B cell (primary cell): ENCODE results near the gene EDN3. TPM values are rescaled to one million over a fixed set of nuclear protein-coding genes. Genes with fewer than 3 reads are reported as not detected.

Experiments
- ATAC-seq: fragments of 200-7000 bp; cut with Tn5 transposase; one replicate; pipeline ENCODE4 v1.10.0; 2021; ENCODE audit warnings: low read depth, mild to moderate bottlenecking, moderate number of reproducible peaks, moderate library complexity
- CTCF ChIA-PET: fragments of 350-600 bp; sonication (Branson Sonifier 250); formaldehyde crosslinking; loops from one replicate; lab custom pipeline; 2021; ENCODE audit warnings: antibody characterized with exemption, inconsistent platforms; lab: Charles Lee
- POLR2A ChIA-PET: fragments of 350-600 bp; sonication (Branson Sonifier 250); formaldehyde crosslinking; loops from one replicate; lab custom pipeline; 2021; ENCODE audit warnings: antibody characterized with exemption; lab: Charles Lee
- DNase-seq: peaks from one replicate; pipeline ENCODE4 v3.0.0; 2013
- H2AFZ ChIP-seq: 2 replicates; pipeline ENCODE4 v1.6.1; 2012; ENCODE audit warnings: mild to moderate bottlenecking, low read depth, low read length; ENCODE audit not compliant: insufficient read depth, poor library complexity, severe bottlenecking
- H3K27ac ChIP-seq, 2 donors: 1 replicate in 1 of 2; 2 replicates in 1 of 2; pipeline ENCODE4 v1.5.1; 2012 to 2013; ENCODE audit warnings: low read length in 2 of 2, mild to moderate bottlenecking in 2 of 2, moderate library complexity in 1 of 2
- H3K27me3 ChIP-seq, 4 experiments: fragments of 200-600 bp in 1 of 4; sonication (generic) in 1 of 4; replicated peaks in 1 of 4; 1 replicate in 2 of 4; 2 replicates in 2 of 4; pipeline versions ENCODE4 v1.6.1 to v1.7.0; 2013 to 2016; ENCODE audit warnings: low read length in 3 of 4, mild to moderate bottlenecking in 2 of 4, mixed read lengths in 1 of 4, moderate library complexity in 1 of 4; ENCODE audit not compliant: insufficient read depth in 4 of 4, control insufficient read depth in 3 of 4; ENCODE audit errors: control extremely low read depth in 1 of 4
- H3K36me3 ChIP-seq, 2 experiments: replicated peaks in 1 of 2; 1 replicate in 1 of 2; 2 replicates in 1 of 2; pipeline versions ENCODE4 v1.6.1 to v1.7.1; 2013; ENCODE audit warnings: low read length in 1 of 2; ENCODE audit not compliant: insufficient read depth in 2 of 2, control insufficient read depth in 1 of 2; ENCODE audit errors: control extremely low read depth in 1 of 2, extremely low read depth in 1 of 2
- H3K4me1 ChIP-seq, 2 donors: fragments of 200-600 bp in 1 of 2; sonication (generic) in 1 of 2; 1 replicate in 1 of 2; 2 replicates in 1 of 2; pipeline versions ENCODE4 v1.5.1 to v1.6.1; 2013 to 2017; ENCODE audit warnings: low read length in 2 of 2; ENCODE audit not compliant: control insufficient read depth in 2 of 2, insufficient read depth in 2 of 2
- H3K4me2 ChIP-seq: replicated peaks from 2 replicates; pipeline ENCODE3; 2012; ENCODE audit warnings: mild to moderate bottlenecking, low read depth, low read length; ENCODE audit not compliant: poor library complexity, severe bottlenecking
- H3K4me3 ChIP-seq, 5 experiments: fragments of 200-600 bp in 1 of 5; sonication (generic) in 1 of 5; 1 replicate in 3 of 5; 2 replicates in 2 of 5; pipeline versions ENCODE4 v1.5.1 to v1.7.0; 2011 to 2016; ENCODE audit warnings: low read length in 4 of 5, mild to moderate bottlenecking in 4 of 5, low read depth in 2 of 5, control low read depth in 1 of 5, moderate library complexity in 1 of 5; ENCODE audit not compliant: insufficient read depth in 1 of 5; ENCODE audit errors: control extremely low read depth in 1 of 5, extremely low read depth in 1 of 5
- H3K79me2 ChIP-seq: fragments of 200-600 bp; sonication (generic); one replicate; pipeline ENCODE4 v1.6.0; 2016; ENCODE audit warnings: low read length; ENCODE audit not compliant: control insufficient read depth, insufficient read depth
- H3K9ac ChIP-seq: fragments of 200-600 bp; sonication (generic); 2 replicates; pipeline ENCODE4 v1.6.1; 2017; ENCODE audit warnings: mild to moderate bottlenecking, low read length, moderate library complexity
- H3K9me3 ChIP-seq, 3 donors: one replicate each; pipeline versions ENCODE4 v1.6.1 to v1.7.1; 2013; ENCODE audit warnings: low read length in 2 of 3; ENCODE audit not compliant: control insufficient read depth in 2 of 3, insufficient read depth in 1 of 3; ENCODE audit errors: control extremely low read depth in 1 of 3
- H4K20me1 ChIP-seq: 2 replicates; pipeline ENCODE4 v1.6.0; 2012; ENCODE audit warnings: mild to moderate bottlenecking, low read length; ENCODE audit not compliant: insufficient read depth, control insufficient read depth, poor library complexity, severe bottlenecking
- H3K27ac Mint-ChIP-seq: one replicate; pipeline ENCODE4 v1.8.0; 2021; ENCODE audit warnings: mixed read lengths
- H3K27me3 Mint-ChIP-seq: one replicate; pipeline ENCODE4 v1.8.0; 2021; ENCODE audit warnings: mixed read lengths
- H3K4me1 Mint-ChIP-seq: one replicate; pipeline ENCODE4 v1.8.0; 2021; ENCODE audit warnings: mixed read lengths
- H3K4me3 Mint-ChIP-seq: one replicate; pipeline ENCODE4 v1.8.0; 2021; ENCODE audit warnings: mixed read lengths
- H3K9me3 Mint-ChIP-seq: one replicate; pipeline ENCODE4 v1.8.0; 2022; ENCODE audit warnings: mixed read lengths; ENCODE audit not compliant: insufficient read depth
- CTCF ChIP-seq: fragments of 200-600 bp; IDR thresholded peaks from one replicate; pipeline ENCODE4 v1.8.0; 2022; ENCODE audit warnings: antibody characterized with exemption, mild to moderate bottlenecking
- EZH2 ChIP-seq: IDR thresholded peaks from 2 replicates; pipeline ENCODE4 v1.6.1; 2012; ENCODE audit warnings: borderline replicate concordance, low read depth, mild to moderate bottlenecking, moderate library complexity, low read length; ENCODE audit not compliant: insufficient read depth, poor library complexity, severe bottlenecking
- WGBS: methylation state at CpG from one replicate; pipeline ENCODE4 v1.1.5; 2013; ENCODE audit warnings: missing lambda C conversion rate; ENCODE audit not compliant: insufficient coverage; 5-methylcytosine and 5-hydroxymethylcytosine counted together
- intact Hi-C: fragments of 100-400 bp; cut with micrococcal nuclease; formaldehyde crosslinking; loops from one replicate; pipeline ENCODE4 v1.10.0; 2022
- polyA plus RNA-seq: library from polyadenylated mRNA; depleted of rRNA; stranded (reverse); fragments of >200 nt; gene quantifications from 2 replicates; pipeline ENCODE4 v1.2.3, GENCODE V29; 2012
- total RNA-seq, 2 donors: library from RNA; stranded (reverse); fragments of 120-200 nt in 1 of 2; gene quantifications; 1 replicate in 1 of 2; 2 replicates in 1 of 2; pipeline versions ENCODE4 v1.2.3 to v1.2.4, GENCODE V29; 2013 to 2022

Gene EDN3
- total and polyA plus RNA-seq, 2 donors (not counting 1 experiment from before 2014, with no cell fraction given), result 0.04 TPM; not detected in 1

GRCh38 chr20:59299945-59300332 is 472 bp upstream of the EDN3 start:
- peaks cover 0 to 31% (median 4%) of the 10 kb centered on the region in 4 experiments for H3K27me3 ChIP-seq
- ChIA-PET CTCF (no interaction called here), POLR2A (no interaction called here)

More at GRCh38 chr20:59299945-59300332, 472 bp upstream of the EDN3 start:
- H3K9ac ChIP-seq, result no peak overlapping the region
- H3K4me3 Mint-ChIP-seq, result no peak overlapping the region
- no peaks in the 10 kb centered on the region for H3K79me2 ChIP-seq
- H3K4me1 Mint-ChIP-seq, result no peaks in the 10 kb centered on the region
- H3K9me3 Mint-ChIP-seq, result no peaks in the 10 kb centered on the region
- DNase-seq (no peak), ATAC-seq (no peak)
- H3K4me2 ChIP-seq, result no peak overlapping the region
- H3K9me3 ChIP-seq, result no peaks in the 10 kb centered on the region
- no peak overlapping the region for H3K27ac ChIP-seq
- intact Hi-C loops, result no loop called here
- H3K4me3 ChIP-seq, result no peak overlapping the region
- H4K20me1 ChIP-seq, result no peaks in the 10 kb centered on the region
- H3K4me1 ChIP-seq, result no peaks in the 10 kb centered on the region
- H3K27me3 Mint-ChIP-seq, result peaks cover 66% of the 10 kb centered on the region
- TF ChIP-seq EZH2 (no peak), CTCF (no peak)
- 23% methylated on average over 10 of the region's 19 CpGs for WGBS
- no peak overlapping the region for H2AFZ ChIP-seq
- no peaks in the 10 kb centered on the region for H3K36me3 ChIP-seq
- H3K27ac Mint-ChIP-seq, result no peak overlapping the region
